ENCODE data around the gene IFT20. TPM values are rescaled to one million over a fixed set of nuclear protein-coding genes. Genes with fewer than 3 reads are reported as not detected.
A peak's percentile ranks its signal among the peaks of the same experiment; 100 is the strongest.

Gene IFT20
- total and polyA plus RNA-seq, 9 of the 15 experiments (the other 6 are each of a cell fraction or from before 2014, with no cell fraction given): 11.2 to 38.6 (median 20.1) TPM

DNA sequence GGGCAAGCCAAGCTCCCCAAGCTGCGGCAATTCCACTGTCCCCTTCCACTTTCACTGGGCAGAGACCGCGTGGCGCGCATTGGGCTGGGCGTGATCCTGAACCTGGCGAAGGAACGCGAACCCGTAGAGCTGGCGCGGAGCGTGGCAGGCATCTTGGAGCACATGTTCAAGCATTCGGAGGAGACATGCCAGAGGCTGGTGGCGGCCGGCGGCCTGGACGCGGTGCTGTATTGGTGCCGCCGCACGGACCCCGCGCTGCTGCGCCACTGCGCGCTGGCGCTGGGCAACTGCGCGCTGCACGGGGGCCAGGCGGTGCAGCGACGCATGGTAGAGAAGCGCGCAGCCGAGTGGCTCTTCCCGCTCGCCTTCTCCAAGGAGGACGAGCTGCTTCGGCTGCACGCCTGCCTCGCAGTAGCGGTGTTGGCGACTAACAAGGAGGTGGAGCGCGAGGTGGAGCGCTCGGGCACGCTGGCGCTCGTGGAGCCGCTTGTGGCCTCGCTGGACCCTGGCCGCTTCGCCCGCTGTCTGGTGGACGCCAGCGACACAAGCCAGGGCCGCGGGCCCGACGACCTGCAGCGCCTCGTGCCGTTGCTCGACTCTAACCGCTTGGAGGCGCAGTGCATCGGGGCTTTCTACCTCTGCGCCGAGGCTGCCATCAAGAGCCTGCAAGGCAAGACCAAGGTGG lies 46.0 kb upstream of the IFT20 start:
- in situ Hi-C loops (cut with MboI) (no loop called here), intact Hi-C loops (cut with micrococcal nuclease) (loop anchor here (5.0 kb wide), 1 partner anchor 36 kb away; no protein-coding TSS in a partner anchor)
- H2AFZ ChIP-seq (ENCODE audit: low read depth, low read length): no peak overlapping the region
- no peak overlapping the region for H3K4me3 ChIP-seq
- H3K9me1 ChIP-seq (ENCODE audit: control insufficient read depth, insufficient read depth, low read length): no peaks in the 10 kb centered on the region
- POLR2A ChIA-PET: interaction anchor here (1.0 to 1.9 kb wide), 3 partner anchors 11 to 24 kb away, joined by 3 to 6 read pairs (median 4); partner anchors contain the start of genes POLDIP2 and VTN
- H3K9ac ChIP-seq (ENCODE audit: insufficient read depth in 1 of 2, low read depth in 2 of 2, low read length in 2 of 2): no peak overlapping the region; a peak in 1 of 4 replicates
- peaks cover 3 to 21% of the 10 kb centered on the region in 2 experiments; a peak in 4 of 5 replicates for H3K4me1 ChIP-seq (replicated peaks in 1 of 2; ENCODE audit: control insufficient read depth in 2 of 2, insufficient read depth in 2 of 2, low read length in 2 of 2)
- no peaks in the 10 kb centered on the region for H3K79me2 ChIP-seq (ENCODE audit: control insufficient read depth, insufficient read depth, low read length)
- H3K9me3 ChIP-seq (replicated peaks; ENCODE audit: control insufficient read depth, insufficient read depth, low read depth, low read length): no peaks in the 10 kb centered on the region
- H3K36me3 ChIP-seq (ENCODE audit: control insufficient read depth, insufficient read depth, low read length): no peaks in the 10 kb centered on the region
- H4K20me1 ChIP-seq (replicated peaks; ENCODE audit: control insufficient read depth, insufficient read depth, low read length): no peaks in the 10 kb centered on the region
- CTCF ChIA-PET (ENCODE audit: low intra/inter-chr PET ratio): interaction anchor here (0.8 kb wide), 1 partner anchor 34 kb away, joined by 3 read pairs; no protein-coding TSS in a partner anchor
- ATAC-seq (peak; percentile 85), DNase-seq (ENCODE audit: extremely low read depth in 1 of 4, low spot score in 3 of 4) (peak in 2 of 4 experiments; percentile 20 to 54), FAIRE-seq (peak; percentile 26)
- BruUV-seq (replicated peaks): no TSS peak
- H3K4me2 ChIP-seq (ENCODE audit: insufficient read depth, low read length): no peak overlapping the region
- H3K27ac ChIP-seq (ENCODE audit: extremely low read depth, low read depth, low read length): no peak overlapping the region
- H3K27me3 ChIP-seq (ENCODE audit: control insufficient read depth in 2 of 2, insufficient read depth in 2 of 2, low read length in 2 of 2): peaks cover 11 to 32% of the 10 kb centered on the region in 2 experiments; a peak in 3 of 5 replicates
- 63% methylated on average over 32 of the region's 72 CpGs for WGBS (ENCODE audit: insufficient coverage, low coverage, missing lambda C conversion rate)
- TF ChIP-seq POLR2A (conservative IDR thresholded peaks at IDR 0.05) (no peak), RAD21 (CRISPR knock-in tag; conservative IDR thresholded peaks at IDR 0.05 in 1 of 2, IDR thresholded peaks at IDR 0.05 in 1 of 2) (peak in 1 of 2 experiments; percentile 55; a peak in 2 of 4 replicates), ZNF197 (CRISPR knock-in tag; IDR thresholded peaks at IDR 0.05; ENCODE audit: low read depth) (no peak), L3MBTL2 (IDR thresholded peaks at IDR 0.05) (peak; percentile 32; the same call in 1 of the 2 replicates), PTBP1 (IDR thresholded peaks at IDR 0.05; ENCODE audit: low read depth, low read length) (no peak), NCOA2 (IDR thresholded peaks at IDR 0.05; ENCODE audit: partially characterized antibody in 2 of 2) (no peak), BCOR (IDR thresholded peaks at IDR 0.05) (no peak), REST (IDR thresholded peaks at IDR 0.05; ENCODE audit: borderline replicate concordance) (peak; percentile 27; the same call in 1 of the 2 replicates), REST (CRISPR knock-in tag; IDR thresholded peaks at IDR 0.05; ENCODE audit: low read depth) (no peak), CBX8 (IDR thresholded peaks at IDR 0.05; ENCODE audit: borderline replicate concordance, extremely low read depth, low read depth, low read length, poor library complexity, severe bottlenecking) (no peak)
- TF ChIP-seq, protein P1, sequence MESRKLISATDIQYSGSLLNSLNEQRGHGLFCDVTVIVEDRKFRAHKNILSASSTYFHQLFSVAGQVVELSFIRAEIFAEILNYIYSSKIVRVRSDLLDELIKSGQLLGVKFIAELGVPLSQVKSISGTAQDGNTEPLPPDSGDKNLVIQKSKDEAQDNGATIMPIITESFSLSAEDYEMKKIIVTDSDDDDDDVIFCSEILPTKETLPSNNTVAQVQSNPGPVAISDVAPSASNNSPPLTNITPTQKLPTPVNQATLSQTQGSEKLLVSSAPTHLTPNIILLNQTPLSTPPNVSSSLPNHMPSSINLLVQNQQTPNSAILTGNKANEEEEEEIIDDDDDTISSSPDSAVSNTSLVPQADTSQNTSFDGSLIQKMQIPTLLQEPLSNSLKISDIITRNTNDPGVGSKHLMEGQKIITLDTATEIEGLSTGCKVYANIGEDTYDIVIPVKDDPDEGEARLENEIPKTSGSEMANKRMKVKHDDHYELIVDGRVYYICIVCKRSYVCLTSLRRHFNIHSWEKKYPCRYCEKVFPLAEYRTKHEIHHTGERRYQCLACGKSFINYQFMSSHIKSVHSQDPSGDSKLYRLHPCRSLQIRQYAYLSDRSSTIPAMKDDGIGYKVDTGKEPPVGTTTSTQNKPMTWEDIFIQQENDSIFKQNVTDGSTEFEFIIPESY (CRISPR knock-in tag; IDR thresholded peaks at IDR 0.05): peak; percentile 85

All from K562 (cell line).